ENCODE data around the gene TIMP3. TPM values are rescaled to one million over a fixed set of nuclear protein-coding genes. Genes with fewer than 3 reads are reported as not detected.

The TIMP3 gene
- total RNA-seq, 1 experiment from 2014 or later, result 14.1 TPM

DNA sequence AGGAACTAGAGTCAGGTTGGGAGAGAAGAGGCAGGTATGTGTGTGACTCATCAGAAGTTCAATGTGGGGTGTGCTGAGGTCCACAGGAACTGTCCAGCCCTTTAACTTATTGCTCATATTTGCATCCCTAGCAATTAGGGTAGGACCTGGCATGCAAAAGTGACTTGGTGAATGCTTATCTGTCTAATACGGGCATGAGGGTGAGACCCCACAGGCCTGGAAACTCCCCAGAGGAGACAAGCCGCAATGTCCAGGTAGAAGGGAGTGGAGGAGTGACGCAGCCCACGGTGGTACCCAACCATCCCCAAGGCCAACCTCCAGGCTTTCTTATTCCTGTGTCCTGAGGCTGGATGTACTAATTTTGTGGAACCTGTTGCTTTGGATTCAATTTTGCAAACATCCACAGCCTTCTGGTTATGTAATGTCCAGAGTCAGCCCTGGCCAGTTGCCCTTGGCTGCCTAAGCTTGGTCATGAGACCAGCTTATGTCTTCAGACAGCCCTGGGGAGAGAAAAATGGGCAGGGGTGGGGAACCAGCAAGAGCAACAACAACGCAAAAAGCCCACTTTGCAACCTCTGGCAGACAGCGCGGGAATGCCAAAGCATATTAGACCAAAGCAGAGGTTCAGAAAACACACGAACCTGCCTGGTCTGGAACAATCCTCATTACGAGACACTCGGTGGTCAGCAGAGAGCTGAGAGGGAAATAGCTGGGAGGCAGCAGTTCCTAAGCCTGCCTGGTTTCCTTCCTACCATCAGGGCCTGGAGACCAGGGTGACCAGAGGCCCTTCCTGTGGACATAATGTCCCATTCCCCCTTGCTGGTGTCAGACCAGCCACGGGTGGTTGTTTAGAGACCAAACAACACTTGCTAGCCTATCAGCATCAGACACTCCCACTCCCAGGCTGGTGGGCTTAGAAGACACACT is 49.3 kb downstream of the TIMP3 start:
- BruUV-seq (replicated peaks), result no TSS peak
- no peak overlapping the region for H3K4me3 ChIP-seq (ENCODE audit: low read depth, low read length, poor library complexity, severe bottlenecking)
- no peaks in the 10 kb centered on the region for H3K9me3 ChIP-seq (ENCODE audit: low read depth, low read length, poor library complexity, severe bottlenecking)
- CTCF ChIA-PET, result no interaction called here
- no peak for DNase-seq (ENCODE audit: low spot score)
- H3K27me3 ChIP-seq (replicated peaks; ENCODE audit: insufficient read depth, low read depth, low read length, poor library complexity), result peaks cover 17% of the 10 kb centered on the region
- no peak overlapping the region for H3K27ac ChIP-seq (ENCODE audit: low read depth, low read length, poor library complexity, severe bottlenecking)
- no peaks in the 10 kb centered on the region for H3K4me1 ChIP-seq (ENCODE audit: insufficient read depth, low read length, poor library complexity, severe bottlenecking)
- POLR2A ChIA-PET (ENCODE audit: low non-redundant PET), result no interaction called here
- H3K36me3 ChIP-seq (ENCODE audit: insufficient read depth, low read length, poor library complexity, severe bottlenecking), result no peaks in the 10 kb centered on the region
- TF ChIP-seq CTCF (conservative IDR thresholded peaks at IDR 0.05; ENCODE audit: low read depth, low read length) (no peak), EZH2 (IDR thresholded peaks at IDR 0.05; ENCODE audit: borderline replicate concordance, low read depth, low read length, poor library complexity, severe bottlenecking) (no peak)
- intact Hi-C loops (cut with micrococcal nuclease; ENCODE audit: unreplicated experiment), result no loop called here

GRCh38 chr22:32852395-32853251 is 51.1 kb downstream of the TIMP3 start:
- ChIA-PET CTCF (no interaction called here), POLR2A (ENCODE audit: low non-redundant PET) (no interaction called here)
- BruUV-seq (replicated peaks), result no TSS peak
- Histone ChIP-seq H3K27me3 (replicated peaks; ENCODE audit: insufficient read depth, low read depth, low read length, poor library complexity) (peaks cover 5% of the 10 kb centered on the region), H3K9me3 (ENCODE audit: low read depth, low read length, poor library complexity, severe bottlenecking) (no peaks in the 10 kb centered on the region), H3K4me1 (ENCODE audit: insufficient read depth, low read length, poor library complexity, severe bottlenecking) (no peaks in the 10 kb centered on the region), H3K4me3 (ENCODE audit: low read depth, low read length, poor library complexity, severe bottlenecking) (no peak overlapping the region), H3K36me3 (ENCODE audit: insufficient read depth, low read length, poor library complexity, severe bottlenecking) (no peaks in the 10 kb centered on the region), H3K27ac (ENCODE audit: low read depth, low read length, poor library complexity, severe bottlenecking) (no peak overlapping the region)
- TF ChIP-seq EZH2 (IDR thresholded peaks at IDR 0.05; ENCODE audit: borderline replicate concordance, low read depth, low read length, poor library complexity, severe bottlenecking) (no peak), CTCF (conservative IDR thresholded peaks at IDR 0.05; ENCODE audit: low read depth, low read length) (no peak)
- intact Hi-C loops (cut with micrococcal nuclease; ENCODE audit: unreplicated experiment), result no loop called here
- no peak for DNase-seq (ENCODE audit: low spot score)

DNA sequence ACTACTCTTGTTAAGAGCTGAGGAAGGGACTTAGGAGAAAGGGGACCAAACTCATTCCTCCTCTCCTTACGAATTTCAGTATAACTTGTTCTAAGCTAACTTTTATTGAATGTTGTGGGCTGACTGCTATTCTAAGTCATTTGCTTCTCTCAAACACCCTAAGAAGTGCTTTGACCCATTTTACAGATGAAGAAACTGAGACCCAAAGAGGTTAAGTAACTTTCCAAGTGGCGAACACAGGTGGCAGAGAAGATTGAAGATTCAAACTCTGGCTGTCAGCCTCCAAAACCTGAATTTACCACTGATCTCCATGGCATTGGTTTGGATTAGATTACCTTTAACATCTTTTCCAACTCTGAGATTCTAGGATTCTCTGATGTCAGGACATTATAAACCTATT is 52.2 kb downstream of the TIMP3 start:
- Histone ChIP-seq H3K36me3 (ENCODE audit: insufficient read depth, low read length, poor library complexity, severe bottlenecking) (no peaks in the 10 kb centered on the region), H3K4me1 (ENCODE audit: insufficient read depth, low read length, poor library complexity, severe bottlenecking) (no peaks in the 10 kb centered on the region), H3K27me3 (replicated peaks; ENCODE audit: insufficient read depth, low read depth, low read length, poor library complexity) (peaks cover 5% of the 10 kb centered on the region), H3K9me3 (ENCODE audit: low read depth, low read length, poor library complexity, severe bottlenecking) (no peaks in the 10 kb centered on the region), H3K4me3 (ENCODE audit: low read depth, low read length, poor library complexity, severe bottlenecking) (no peak overlapping the region), H3K27ac (ENCODE audit: low read depth, low read length, poor library complexity, severe bottlenecking) (no peak overlapping the region)
- DNase-seq (ENCODE audit: low spot score), result no peak
- ChIA-PET CTCF (no interaction called here), POLR2A (ENCODE audit: low non-redundant PET) (no interaction called here)
- TF ChIP-seq CTCF (conservative IDR thresholded peaks at IDR 0.05; ENCODE audit: low read depth, low read length) (no peak), EZH2 (IDR thresholded peaks at IDR 0.05; ENCODE audit: borderline replicate concordance, low read depth, low read length, poor library complexity, severe bottlenecking) (no peak)
- no TSS peak for BruUV-seq (replicated peaks)
- intact Hi-C loops (cut with micrococcal nuclease; ENCODE audit: unreplicated experiment), result no loop called here

Data from A673 (cell line).